NCI-H1436 treated with DMSO at 0.1 percent for 48 hours (cell line): Measurements from ENCODE around the gene CREB3L2.

ENCODE experiments used
- DNase-seq: peaks from one replicate; lab custom pipeline; 2025; lab: John Stamatoyannopoulos, UW

CREB3L2 gene

GRCh38 chr7:137871170-137871915 is 130.5 kb downstream of the CREB3L2 start:
- DNase-seq: no peak

- no peak for DNase-seq
Measured at GRCh38 chr7:137870684-137871083, 131.2 kb downstream of the CREB3L2 start.

- no peak for DNase-seq
Measured at GRCh38 chr7:137870078-137870477, 131.8 kb downstream of the CREB3L2 start.

DNA sequence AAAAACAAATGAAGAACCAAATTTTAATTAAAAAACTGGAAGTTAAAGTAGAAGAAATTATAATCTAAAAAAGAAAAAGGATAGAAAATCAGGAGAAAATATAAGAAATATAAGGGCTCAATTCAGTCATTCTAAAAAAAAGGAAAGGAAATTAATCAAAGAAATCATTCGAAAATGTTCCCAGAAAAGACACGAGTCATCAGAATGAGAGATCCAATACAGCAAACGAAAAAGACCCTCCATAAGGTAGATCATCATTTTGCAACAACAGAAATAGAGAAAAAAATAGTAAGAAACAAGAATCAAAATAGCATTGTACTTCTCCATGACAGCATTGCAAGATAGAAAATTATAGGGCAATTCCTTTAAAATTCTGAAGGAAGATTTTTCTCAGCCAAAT is 132.6 kb downstream of the CREB3L2 start:
- no peak for DNase-seq

GRCh38 chr7:137867289-137867688 is 134.6 kb downstream of the CREB3L2 start:
- DNase-seq: no peak

DNA sequence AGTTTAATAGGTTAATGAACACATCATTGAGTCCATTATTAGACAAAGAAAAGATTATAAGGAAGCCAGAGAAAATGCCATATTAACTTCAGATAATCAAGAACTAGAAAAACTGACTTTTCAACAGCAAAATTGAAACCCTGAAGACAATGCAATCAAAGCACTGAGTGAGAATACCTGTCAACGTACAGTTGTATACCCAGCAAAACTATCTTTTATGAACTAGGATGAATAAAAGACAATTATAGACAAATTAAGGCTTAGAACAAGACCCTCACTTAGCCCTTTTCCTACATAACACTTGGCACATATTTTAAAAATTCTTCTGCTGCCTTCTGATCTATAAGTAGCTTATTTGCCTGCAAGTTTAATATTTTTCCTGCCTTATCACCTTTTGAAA is 136.1 kb downstream of the CREB3L2 start:
- no peak for DNase-seq

GRCh38 chr7:137862964-137863363 is 138.9 kb downstream of the CREB3L2 start:
- no peak for DNase-seq

DNA sequence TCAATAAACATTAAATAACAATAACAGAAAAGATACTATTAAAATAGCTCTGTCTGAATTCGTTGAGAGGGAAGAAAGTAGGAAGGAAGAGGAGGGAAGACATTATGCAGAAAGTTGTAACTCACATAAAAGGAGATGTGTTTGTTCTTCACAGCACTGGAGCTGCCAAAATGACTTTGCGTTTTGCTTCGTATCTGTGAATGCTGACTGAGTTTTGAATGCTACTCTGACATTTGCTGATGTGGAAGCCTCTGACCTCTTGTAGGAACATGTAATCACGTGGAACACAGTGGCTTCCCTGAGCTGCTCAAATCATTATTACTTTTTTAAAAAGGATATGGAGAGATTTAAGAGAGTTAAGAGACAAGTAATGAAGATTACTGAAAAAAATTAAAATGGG is 139.5 kb downstream of the CREB3L2 start:
- no peak for DNase-seq

DNA sequence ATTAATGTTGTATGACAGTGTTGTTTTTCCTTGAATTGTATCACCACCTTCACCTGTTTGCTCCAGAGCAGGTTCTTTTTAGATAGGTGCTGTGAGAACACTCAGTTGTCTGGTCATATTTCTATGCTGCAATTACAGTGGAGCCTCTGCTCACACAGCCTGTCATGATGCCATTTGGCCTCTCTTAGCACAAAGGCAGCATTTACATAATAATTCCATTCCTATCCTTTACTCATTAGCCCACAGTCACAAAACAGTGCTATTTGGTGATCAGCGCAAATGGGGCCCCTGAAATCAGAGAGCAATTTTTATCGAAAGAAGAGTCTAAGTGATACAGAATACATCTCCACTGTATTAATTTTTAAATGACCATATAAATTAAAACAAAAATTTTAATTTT is 141.3 kb downstream of the CREB3L2 start:
- no peak for DNase-seq

DNA sequence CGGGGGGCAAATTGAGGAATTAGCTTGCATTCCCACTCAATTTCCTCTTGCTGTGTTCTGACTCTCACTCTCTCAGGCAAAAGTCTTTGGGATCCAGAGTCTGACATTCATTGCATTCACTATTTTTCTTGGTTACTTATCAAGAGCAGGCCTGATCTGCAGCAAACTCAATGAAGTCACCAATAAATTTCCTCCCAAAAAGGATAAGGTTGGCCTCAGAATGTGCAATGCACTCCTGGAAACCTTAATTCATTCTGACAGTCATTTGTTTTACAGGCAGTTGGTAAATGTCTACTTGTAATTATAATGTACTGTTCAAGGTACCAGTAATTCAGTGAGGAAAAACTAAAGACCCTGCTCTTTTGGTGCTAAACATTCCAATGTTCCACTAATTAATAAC is 148.8 kb downstream of the CREB3L2 start:
- DNase-seq: no peak

DNA sequence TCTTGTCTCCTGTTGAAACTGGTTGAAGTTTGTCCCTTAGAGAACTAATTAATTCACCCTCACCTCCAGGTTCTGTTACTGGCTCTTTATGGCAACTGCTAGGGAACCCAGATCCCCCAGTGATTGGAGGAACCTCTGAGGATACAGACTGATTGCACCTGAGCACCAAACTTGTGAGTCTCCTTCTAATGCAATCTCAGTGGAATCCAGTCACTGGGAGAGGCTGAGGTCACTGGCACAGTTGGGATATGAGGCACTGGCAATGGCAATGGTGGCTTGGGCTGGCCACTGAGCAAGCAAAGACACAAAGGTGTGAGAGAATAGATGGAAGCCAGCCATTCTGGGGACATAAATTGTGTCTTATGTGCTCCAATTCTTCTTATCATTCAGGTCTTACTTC is 149.8 kb downstream of the CREB3L2 start:
- DNase-seq: no peak

DNA sequence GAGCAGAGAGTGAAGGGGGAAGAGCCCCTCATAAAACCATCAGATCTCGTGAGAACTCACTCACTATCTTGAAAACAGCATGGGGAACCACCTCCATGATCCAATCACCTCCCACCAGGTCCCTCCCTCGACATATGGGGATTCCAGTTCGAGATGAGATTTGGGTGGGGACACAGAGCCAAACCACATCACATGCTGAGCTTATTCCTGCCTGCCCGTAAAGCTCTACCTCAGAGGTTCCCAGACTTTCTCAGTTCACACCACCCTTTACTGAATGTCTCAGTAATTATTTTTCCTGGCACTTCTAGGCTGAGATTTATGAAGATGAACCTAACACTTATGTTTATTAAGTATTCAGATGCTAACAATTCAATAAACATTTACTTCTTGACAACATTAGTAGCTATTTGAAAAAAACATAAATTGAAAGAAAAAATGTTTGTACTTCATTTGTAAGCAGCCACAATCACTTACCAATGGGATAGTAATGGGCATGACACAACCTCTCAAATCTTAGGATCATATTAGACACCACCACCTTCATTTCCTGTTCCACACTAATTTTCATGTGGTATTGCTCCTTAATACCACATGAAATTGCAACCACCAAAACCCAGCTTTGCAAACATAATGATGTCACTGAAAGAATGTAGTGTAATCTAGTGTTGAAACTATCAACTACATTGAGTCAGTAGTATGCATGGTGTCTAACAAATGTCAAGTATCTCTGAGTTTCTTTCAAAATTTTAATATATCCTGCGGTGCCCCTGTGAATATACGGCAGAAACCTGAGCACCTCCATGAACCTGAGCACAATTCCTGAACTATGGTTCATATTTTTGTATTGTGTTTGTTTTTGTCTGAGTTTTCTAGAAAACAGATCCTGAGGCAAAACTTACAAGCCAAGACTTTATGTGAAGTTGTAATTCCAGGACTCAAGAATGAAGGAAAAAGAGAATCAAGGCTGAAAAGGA is 150.6 kb downstream of the CREB3L2 start:
- DNase-seq: no peak

DNA sequence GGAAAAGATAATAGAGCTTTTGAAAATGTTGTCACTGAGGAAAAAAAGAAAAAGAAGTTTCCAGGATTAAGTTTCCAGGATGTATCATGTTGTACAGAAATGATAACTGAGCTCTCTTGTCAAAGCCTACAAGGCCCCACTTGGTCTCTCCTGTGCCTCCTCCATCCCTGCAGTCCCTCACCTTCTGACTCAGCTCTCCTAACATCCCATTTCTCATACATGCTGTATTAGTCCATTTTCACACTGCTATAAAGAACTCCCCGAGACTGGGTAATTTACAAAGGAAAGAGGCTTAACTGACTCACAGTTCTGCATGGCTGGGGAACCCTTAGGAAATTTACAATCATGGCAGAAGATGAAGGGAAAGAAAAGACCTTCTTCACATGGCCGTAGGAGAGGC is 151.3 kb downstream of the CREB3L2 start:
- no peak for DNase-seq

DNA sequence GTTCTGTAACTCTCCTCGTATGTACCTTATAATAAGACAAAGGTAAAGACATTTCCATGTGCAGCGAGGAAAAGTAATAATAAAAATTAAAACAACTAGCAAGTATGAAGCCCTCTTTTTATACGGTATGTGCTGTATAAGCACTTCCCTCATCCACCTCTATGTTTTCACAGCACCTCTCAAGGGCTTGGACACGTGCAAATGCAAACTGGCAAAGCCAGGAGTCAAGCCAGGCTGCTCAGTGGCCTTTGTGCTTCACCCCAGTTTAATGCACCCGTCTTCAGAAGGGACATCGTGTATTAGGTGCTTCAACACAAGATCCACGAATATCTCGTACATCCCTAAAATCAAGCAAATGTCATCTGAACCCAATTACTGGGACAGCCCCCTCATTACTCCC is 153.8 kb downstream of the CREB3L2 start:
- DNase-seq: no peak

DNA sequence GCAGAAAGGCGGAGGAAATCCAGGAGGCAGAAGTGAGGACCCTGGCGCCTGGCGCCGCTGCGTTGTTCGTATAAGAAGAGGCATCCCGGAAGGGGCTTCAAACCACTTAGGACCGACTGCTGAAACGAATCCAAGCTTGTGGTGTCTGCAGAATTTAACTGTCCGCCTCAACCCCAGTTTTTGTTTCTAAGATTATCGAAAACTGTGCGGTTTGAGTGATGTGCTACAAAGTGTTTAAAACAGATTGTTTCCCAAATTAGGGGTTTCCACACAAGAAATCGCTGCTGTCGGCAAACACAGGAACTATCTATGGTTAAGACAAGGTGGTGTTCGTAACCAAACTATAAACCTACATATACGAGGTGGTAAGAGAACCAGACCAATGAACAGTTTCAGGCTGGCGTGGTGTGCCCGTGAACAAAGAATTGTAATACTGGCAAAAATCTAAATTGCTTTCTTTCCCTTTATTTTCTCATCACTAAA is 154.3 kb downstream of the CREB3L2 start:
- no peak for DNase-seq

DNA sequence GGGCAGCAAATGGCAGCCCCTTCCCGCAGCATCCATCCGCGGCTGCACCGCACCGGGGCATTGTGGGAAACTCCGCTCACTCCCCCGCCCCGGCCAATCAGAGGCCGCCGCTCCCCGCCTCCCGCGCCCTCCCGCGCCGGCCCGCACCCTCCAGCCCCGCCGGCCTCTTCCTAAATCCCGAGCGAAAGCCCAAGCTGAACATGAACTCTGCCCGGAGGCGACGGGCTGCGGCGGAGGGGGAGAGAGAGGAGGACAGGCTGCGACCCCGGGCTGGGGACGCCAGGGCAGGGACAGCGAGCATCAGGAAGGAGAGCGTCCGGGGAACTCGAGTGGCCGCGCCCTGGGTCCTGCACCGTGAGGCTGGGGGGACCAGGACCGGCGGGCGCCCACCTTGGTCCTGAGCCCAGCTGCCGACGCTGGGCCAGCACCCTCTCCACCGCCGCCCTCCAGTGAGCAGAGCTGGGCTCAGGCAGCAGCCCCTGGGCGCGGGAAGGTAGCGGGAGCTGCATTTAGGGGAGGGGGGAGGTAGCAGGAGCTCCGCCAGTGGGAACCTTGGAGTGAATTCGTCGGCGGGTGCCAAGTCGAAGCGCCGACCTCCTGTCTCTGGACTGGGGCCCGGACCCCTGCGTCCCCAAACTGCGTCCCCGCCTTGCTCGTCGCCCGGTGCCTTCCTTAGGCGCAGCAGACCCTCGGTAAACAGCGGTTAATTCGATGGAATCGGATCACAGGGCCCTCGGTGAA is 154.9 kb downstream of the CREB3L2 start, which contains the start of gene DGKI:
TSS of gene DGKI (minus strand) at position 148 of the 741 bp plus-strand sequence.
- DNase-seq: no peak

DNA sequence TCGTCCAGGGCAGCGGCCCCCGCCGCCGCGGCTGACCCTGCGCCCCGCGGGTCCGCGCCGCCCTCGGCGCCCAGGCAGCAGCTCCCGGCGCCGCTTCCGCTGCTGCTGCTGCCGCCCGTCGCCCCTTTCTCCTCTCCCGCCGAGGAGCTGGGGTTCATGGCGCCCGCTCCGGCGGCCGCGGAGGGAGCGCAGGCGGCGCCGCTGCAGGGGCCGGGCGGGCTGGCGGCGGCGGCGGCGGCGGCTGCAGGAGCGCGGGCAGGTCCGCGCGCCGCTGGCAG is 155.4 kb downstream of the CREB3L2 start:
- DNase-seq: no peak

- no peak for DNase-seq
Measured at GRCh38 chr7:137844677-137845425, 157.0 kb downstream of the CREB3L2 start.

DNA sequence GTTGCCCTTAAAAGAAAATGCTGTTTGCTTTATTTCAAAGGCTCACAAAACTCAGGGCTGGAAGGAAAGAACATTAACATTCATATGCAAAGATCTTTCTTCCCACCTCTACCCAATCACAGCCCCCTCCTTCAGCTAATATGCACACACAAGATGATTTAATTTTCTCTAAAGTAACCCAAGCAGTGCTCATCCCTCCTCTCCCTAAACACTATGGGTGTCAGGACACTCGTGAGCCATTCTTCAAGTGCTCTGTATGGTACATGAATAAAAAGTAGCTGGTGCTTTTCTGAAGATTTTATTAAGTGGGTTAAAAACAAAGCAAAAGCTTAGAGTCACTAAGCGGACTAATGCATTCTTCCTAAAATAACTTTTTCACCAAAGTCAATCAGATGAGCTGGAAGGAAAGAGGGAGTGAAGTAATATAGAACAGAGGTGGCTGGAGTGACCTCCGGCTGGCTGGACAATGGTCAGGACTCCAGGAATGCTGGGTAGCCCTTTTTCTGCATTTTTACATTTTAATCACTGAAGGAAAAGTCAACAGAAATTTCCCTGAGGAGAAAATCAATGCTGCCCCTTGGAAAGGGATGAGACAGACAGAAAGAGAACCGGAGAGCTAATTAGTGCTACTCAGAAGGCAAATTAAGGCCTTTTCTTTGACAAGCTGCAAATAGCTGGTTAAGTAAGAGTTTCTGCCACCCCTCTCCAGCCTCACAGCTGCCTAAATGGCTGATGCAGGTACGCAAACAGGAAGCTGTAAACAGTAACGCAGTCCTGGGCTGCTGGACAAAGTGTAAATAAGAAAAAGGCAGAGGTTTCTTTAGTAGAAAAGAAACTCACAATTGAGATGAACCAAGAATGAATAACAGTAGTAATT is 161.7 kb downstream of the CREB3L2 start:
- peak; percentile 50 for DNase-seq

DNA sequence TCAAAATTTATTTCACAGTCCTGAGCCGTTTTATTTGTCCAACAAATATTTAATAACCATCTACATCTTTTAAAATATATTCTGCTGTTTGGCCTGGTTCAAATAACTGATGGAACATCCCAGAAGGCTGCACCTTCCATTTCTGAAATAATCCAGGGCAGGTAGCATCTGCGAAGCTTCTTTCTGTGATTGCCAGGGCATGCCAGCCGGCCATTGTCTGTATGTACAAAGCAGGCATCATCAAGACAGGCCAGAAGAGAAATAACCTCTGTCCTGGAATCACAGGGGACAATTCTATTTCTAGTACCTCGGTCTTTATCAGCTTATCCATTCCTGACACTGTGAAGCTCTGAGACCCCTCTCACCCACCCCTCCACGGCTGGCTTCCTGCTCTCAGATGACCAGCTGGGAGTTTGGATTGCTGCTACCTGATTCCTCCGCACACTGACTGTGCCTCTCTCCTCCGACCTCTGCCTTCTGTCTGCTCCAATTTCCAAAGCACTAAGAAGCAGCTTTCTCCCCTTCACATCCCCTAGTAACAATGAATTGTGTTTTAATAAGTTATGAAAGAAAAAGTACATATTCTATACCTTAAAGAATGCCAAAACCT is 163.1 kb downstream of the CREB3L2 start:
- DNase-seq: no peak
